Effector memory CD4-positive, alpha-beta T cell (primary cell): ENCODE data around the gene ZBTB46.

Source experiments
- DNase-seq, 3 donors: peaks; one replicate each; pipeline ENCODE4 v3.0.0-alpha.2; 2020
- H3K27ac ChIP-seq: 2 replicates; pipeline ENCODE4 v1.7.0; 2013; ENCODE audit warnings: mild to moderate bottlenecking, low read length, moderate library complexity; ENCODE audit not compliant: insufficient read depth, poor library complexity, severe bottlenecking
- H3K27me3 ChIP-seq: replicated peaks from 2 replicates; pipeline ENCODE4 v1.7.0; 2013; ENCODE audit warnings: mild to moderate bottlenecking, low read length; ENCODE audit not compliant: insufficient read depth, control insufficient read depth, poor library complexity, severe bottlenecking
- H3K36me3 ChIP-seq: 2 replicates; pipeline ENCODE4 v1.7.0; 2013; ENCODE audit warnings: mild to moderate bottlenecking, low read length, moderate library complexity; ENCODE audit not compliant: control insufficient read depth, insufficient read depth
- H3K4me1 ChIP-seq: 2 replicates; pipeline ENCODE4 v1.7.0; 2013; ENCODE audit warnings: low read length, mild to moderate bottlenecking; ENCODE audit not compliant: control insufficient read depth, insufficient read depth, poor library complexity, severe bottlenecking
- H3K4me3 ChIP-seq: 2 replicates; pipeline ENCODE4 v1.7.0; 2013; ENCODE audit warnings: low read length, low read depth, mild to moderate bottlenecking; ENCODE audit not compliant: insufficient read depth, poor library complexity, severe bottlenecking
- H3K9me3 ChIP-seq: 2 replicates; pipeline ENCODE4 v1.7.0; 2013; ENCODE audit warnings: mild to moderate bottlenecking, low read length, moderate library complexity; ENCODE audit not compliant: control insufficient read depth

ZBTB46 gene

GRCh38 chr20:63698739-63699465 is 132.2 kb downstream of the ZBTB46 start:
- peaks cover 15% of the 10 kb centered on the region for H3K36me3 ChIP-seq
- no peaks in the 10 kb centered on the region for H3K9me3 ChIP-seq
- no peaks in the 10 kb centered on the region for H3K27me3 ChIP-seq
- peaks cover 36% of the 10 kb centered on the region for H3K4me1 ChIP-seq
- DNase-seq, result no peak
- no peak overlapping the region for H3K27ac ChIP-seq
- H3K4me3 ChIP-seq, result no peak overlapping the region

GRCh38 chr20:63697868-63698545 is 133.1 kb downstream of the ZBTB46 start:
- Histone ChIP-seq H3K4me3 (no peak overlapping the region), H3K9me3 (no peaks in the 10 kb centered on the region), H3K27me3 (no peaks in the 10 kb centered on the region), H3K27ac (no peak overlapping the region), H3K36me3 (peaks cover 8% of the 10 kb centered on the region), H3K4me1 (peaks cover 36% of the 10 kb centered on the region)
- DNase-seq, result no peak

- no peak overlapping the region for H3K27ac ChIP-seq
- peaks cover 36% of the 10 kb centered on the region for H3K4me1 ChIP-seq
- H3K27me3 ChIP-seq, result no peaks in the 10 kb centered on the region
- DNase-seq, result no peak
- H3K4me3 ChIP-seq, result no peak overlapping the region
- no peaks in the 10 kb centered on the region for H3K9me3 ChIP-seq
- H3K36me3 ChIP-seq, result peaks cover 8% of the 10 kb centered on the region
Measured at GRCh38 chr20:63697357-63697867, 133.7 kb downstream of the ZBTB46 start.

GRCh38 chr20:63696628-63697356 is 134.3 kb downstream of the ZBTB46 start, which contains the start of gene TNFRSF6B:
Gene TNFRSF6B (plus strand): TSS chr20:63696652. CDS start chr20:63696768, 116 bp downstream.
- Histone ChIP-seq H3K27me3 (no peaks in the 10 kb centered on the region), H3K9me3 (no peaks in the 10 kb centered on the region), H3K4me1 (peaks cover 32% of the 10 kb centered on the region), H3K27ac (no peak within 1 kb of the TSS), H3K4me3 (peak within 1 kb of the TSS; percentile 37), H3K36me3 (peaks cover 8% of the 10 kb centered on the region)
- no peak for DNase-seq

- Histone ChIP-seq H3K36me3 (peaks cover 8% of the 10 kb centered on the region), H3K9me3 (no peaks in the 10 kb centered on the region), H3K27me3 (no peaks in the 10 kb centered on the region), H3K27ac (no peak overlapping the region), H3K4me1 (peaks cover 27% of the 10 kb centered on the region), H3K4me3 (no peak overlapping the region)
- DNase-seq, result no peak
Measured at GRCh38 chr20:63696306-63696627, 134.8 kb downstream of the ZBTB46 start.

- H3K36me3 ChIP-seq, result peaks cover 8% of the 10 kb centered on the region
- peaks cover 22% of the 10 kb centered on the region for H3K4me1 ChIP-seq
- no peak for DNase-seq
- H3K27me3 ChIP-seq, result no peaks in the 10 kb centered on the region
- H3K9me3 ChIP-seq, result no peaks in the 10 kb centered on the region
- no peak overlapping the region for H3K27ac ChIP-seq
- H3K4me3 ChIP-seq, result no peak overlapping the region
Measured at GRCh38 chr20:63695424-63696305, 135.4 kb downstream of the ZBTB46 start.

GRCh38 chr20:63694584-63695423 is 136.3 kb downstream of the ZBTB46 start:
- Histone ChIP-seq H3K27me3 (no peaks in the 10 kb centered on the region), H3K36me3 (peaks cover 8% of the 10 kb centered on the region), H3K4me3 (no peak overlapping the region), H3K9me3 (no peaks in the 10 kb centered on the region), H3K27ac (no peak overlapping the region), H3K4me1 (peaks cover 22% of the 10 kb centered on the region)
- DNase-seq, result no peak

- H3K4me3 ChIP-seq, result no peak overlapping the region
- no peak overlapping the region for H3K27ac ChIP-seq
- peaks cover 8% of the 10 kb centered on the region for H3K36me3 ChIP-seq
- no peaks in the 10 kb centered on the region for H3K27me3 ChIP-seq
- H3K9me3 ChIP-seq, result no peaks in the 10 kb centered on the region
- DNase-seq, result no peak
- peaks cover 21% of the 10 kb centered on the region for H3K4me1 ChIP-seq
Measured at GRCh38 chr20:63693733-63694583, 137.1 kb downstream of the ZBTB46 start.
